Esophagus muscularis mucosa (tissue), 4 donors: ENCODE data around the gene HPS4. TPM values are rescaled to one million over a fixed set of nuclear protein-coding genes. Genes with fewer than 3 reads are reported as not detected.

ENCODE experiments used
- DNase-seq: peaks from one replicate; pipeline ENCODE4 v3.0.0-alpha.2; 2017; ENCODE audit errors: extremely low spot score
- H3K27ac ChIP-seq, 4 donors: fragments of 200-600 bp; sonication (generic); replicated peaks in 1 of 4; 1 replicate in 3 of 4; 2 replicates in 1 of 4; pipeline ENCODE4 v1.5.1; 2016 to 2019; ENCODE audit warnings: mild to moderate bottlenecking in 1 of 4
- H3K27me3 ChIP-seq, 4 donors: fragments of 200-600 bp; sonication (generic); one replicate each; pipeline versions ENCODE4 v1.5.1 to v1.6.0; 2016 to 2019
- H3K36me3 ChIP-seq, 4 donors: fragments of 200-600 bp; sonication (generic); one replicate each; pipeline ENCODE4 v1.5.1; 2016 to 2019
- H3K4me1 ChIP-seq, 4 donors: fragments of 200-600 bp; sonication (generic); one replicate each; pipeline ENCODE4 v1.5.1; 2016 to 2019
- H3K4me3 ChIP-seq, 4 donors: fragments of 200-600 bp; sonication (generic); 1 replicate in 2 of 4; 2 replicates in 2 of 4; pipeline ENCODE4 v1.5.1; 2016 to 2019; ENCODE audit warnings: mild to moderate bottlenecking in 4 of 4, moderate library complexity in 1 of 4
- H3K9me3 ChIP-seq, 4 donors: fragments of 200-600 bp; sonication (generic); 1 replicate in 3 of 4; 2 replicates in 1 of 4; pipeline ENCODE4 v1.5.1; 2016 to 2019
- CTCF ChIP-seq, 3 experiments: fragments of 200-600 bp in 2 of 3; fragments of 450-650 bp in 1 of 3; sonication (generic) in 2 of 3; IDR thresholded peaks; one replicate each; pipeline ENCODE4 v1.5.1; 2017 to 2019; ENCODE audit warnings: antibody characterized with exemption in 3 of 3, mild to moderate bottlenecking in 2 of 3, moderate library complexity in 1 of 3
- EP300 ChIP-seq: sonication (generic); formaldehyde crosslinking; IDR thresholded peaks from one replicate; pipeline ENCODE4 v1.6.1; 2017; ENCODE audit warnings: antibody characterized with exemption
- POLR2A ChIP-seq: fragments of 450-650 bp; IDR thresholded peaks from one replicate; pipeline ENCODE4 v1.6.1; 2017; ENCODE audit warnings: antibody characterized with exemption, moderate library complexity, mild to moderate bottlenecking, low read depth
- POLR2AphosphoS5 ChIP-seq, 2 donors: sonication (generic); formaldehyde crosslinking; IDR thresholded peaks; one replicate each; pipeline ENCODE4 v1.6.1; 2017; ENCODE audit warnings: antibody characterized with exemption in 2 of 2
- WGBS: methylation state at CpG from one replicate; pipeline ENCODE4 v1.1.5; 2018; 5-methylcytosine and 5-hydroxymethylcytosine counted together
- intact Hi-C: fragments of 100-400 bp; cut with DNase I; formaldehyde crosslinking; loops from one replicate; pipeline ENCODE4 v1.15.1; 2023
- total RNA-seq, 4 donors: library from RNA; depleted of rRNA; stranded (reverse); fragments of >200 nt; gene quantifications; one replicate each; pipeline versions ENCODE4 v1.1.0 to v1.2.1, GENCODE V29; 2016

HPS4 gene
- total RNA-seq, 4 donors from 2014 or later: 15.4 to 17.9 (median 17.5) TPM

DNA sequence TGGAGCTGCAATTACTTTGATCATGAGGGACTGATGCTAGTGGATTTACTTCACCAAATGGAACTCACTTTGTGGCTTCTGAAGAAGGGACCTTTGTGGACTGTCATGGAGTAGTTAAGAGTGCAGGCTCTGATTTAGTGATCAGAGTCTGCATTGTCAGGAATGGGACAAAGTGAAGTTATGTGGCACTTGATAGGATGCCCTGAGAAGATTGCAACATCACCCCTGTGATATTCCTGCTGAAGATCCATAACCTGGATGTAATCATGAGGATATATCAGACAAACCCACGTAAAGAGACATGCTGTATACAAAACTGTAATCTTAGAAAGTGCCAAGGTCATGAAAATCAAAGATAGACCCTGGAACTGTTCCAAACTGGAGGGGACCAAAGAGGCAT is 30.3 kb upstream of the HPS4 start:
- Histone ChIP-seq H3K27me3 (no peaks in the 10 kb centered on the region), H3K9me3 (no peaks in the 10 kb centered on the region), H3K4me3 (no peak overlapping the region), H3K27ac (no peak overlapping the region), H3K4me1 (peaks cover 17 to 31% (median 26%) of the 10 kb centered on the region in 4 donors), H3K36me3 (peaks cover 12 to 17% (median 15%) of the 10 kb centered on the region in 4 donors)
- intact Hi-C loops: loop anchor here (5.0 kb wide), 1 partner anchor 73 kb away; no protein-coding TSS in a partner anchor
- WGBS: 50% methylated on average over 1 of the region's 1 CpG
- no peak for DNase-seq
- TF ChIP-seq POLR2AphosphoS5 (IDR thresholded peaks at IDR 0.05) (no peak), CTCF (IDR thresholded peaks at IDR 0.05) (no peak), EP300 (no peak), POLR2A (no peak)

GRCh38 chr22:26512149-26512793 is 28.7 kb upstream of the HPS4 start, which contains the start of gene TFIP11:
TFIP11 (minus strand) TSS chr22:26512473; CDS start chr22:26510272, 2,201 bp downstream.
- peaks cover 23 to 33% (median 31%) of the 10 kb centered on the region in 4 donors for H3K36me3 ChIP-seq
- no peaks in the 10 kb centered on the region for H3K9me3 ChIP-seq
- intact Hi-C loops: loop anchor here (5.0 kb wide), 1 partner anchor 75 kb away; no protein-coding TSS in a partner anchor
- peak within 1 kb of the TSS; percentile 77 to 87 (median 84) for H3K27ac ChIP-seq
- WGBS: 0% methylated on average over 12 of the region's 40 CpGs
- TF ChIP-seq CTCF (IDR thresholded peaks at IDR 0.05): no peak
- TF ChIP-seq EP300: no peak
- peak; percentile 95 to 98 for TF ChIP-seq POLR2AphosphoS5 (IDR thresholded peaks at IDR 0.05)
- TF ChIP-seq POLR2A: no peak
- H3K27me3 ChIP-seq: no peaks in the 10 kb centered on the region
- peaks cover 17 to 31% (median 26%) of the 10 kb centered on the region in 4 donors for H3K4me1 ChIP-seq
- peak within 1 kb of the TSS; percentile 76 to 89 (median 88) for H3K4me3 ChIP-seq
- DNase-seq: peak; percentile 99

- Histone ChIP-seq H3K4me1 (peaks cover 15 to 28% (median 24%) of the 10 kb centered on the region in 4 donors), H3K36me3 (peaks cover 60 to 72% (median 71%) of the 10 kb centered on the region in 4 donors), H3K27me3 (no peaks in the 10 kb centered on the region), H3K9me3 (no peaks in the 10 kb centered on the region), H3K4me3 (no peak overlapping the region), H3K27ac (no peak overlapping the region)
- DNase-seq: no peak
- TF ChIP-seq CTCF (IDR thresholded peaks at IDR 0.05) (no peak), POLR2AphosphoS5 (IDR thresholded peaks at IDR 0.05) (no peak)
- intact Hi-C loops: no loop called here
Observed at GRCh38 chr22:26508148-26508547, 24.6 kb upstream of the HPS4 start.

GRCh38 chr22:26503758-26504157 is 20.2 kb upstream of the HPS4 start:
- H3K4me3 ChIP-seq: no peak overlapping the region
- no peaks in the 10 kb centered on the region for H3K9me3 ChIP-seq
- peaks cover 0 to 8% (median 4%) of the 10 kb centered on the region in 4 donors for H3K4me1 ChIP-seq
- peaks cover 87 to 100% (median 98%) of the 10 kb centered on the region in 4 donors for H3K36me3 ChIP-seq
- TF ChIP-seq POLR2AphosphoS5 (IDR thresholded peaks at IDR 0.05): no peak
- no peak overlapping the region for H3K27ac ChIP-seq
- no peak for DNase-seq
- no peaks in the 10 kb centered on the region for H3K27me3 ChIP-seq
- WGBS: 57% methylated on average over 1 of the region's 1 CpG
- intact Hi-C loops: no loop called here

- WGBS: 54% methylated on average over 3 of the region's 3 CpGs
- TF ChIP-seq CTCF (IDR thresholded peaks at IDR 0.05): peak in 1 of 3 experiments; percentile 13
- no peak for TF ChIP-seq POLR2AphosphoS5 (IDR thresholded peaks at IDR 0.05)
- no peak for TF ChIP-seq POLR2A
- no peaks in the 10 kb centered on the region for H3K9me3 ChIP-seq
- no peaks in the 10 kb centered on the region for H3K27me3 ChIP-seq
- H3K27ac ChIP-seq: no peak overlapping the region
- peaks cover 0 to 8% (median 4%) of the 10 kb centered on the region in 4 donors for H3K4me1 ChIP-seq
- peaks cover 87 to 100% (median 98%) of the 10 kb centered on the region in 4 donors for H3K36me3 ChIP-seq
- no peak for DNase-seq
- intact Hi-C loops: no loop called here
- no peak overlapping the region for H3K4me3 ChIP-seq
Observed at GRCh38 chr22:26502688-26503561, 19.3 kb upstream of the HPS4 start.
